ENCODE results near the gene TLR3. TPM values are rescaled to one million over a fixed set of nuclear protein-coding genes. Genes with fewer than 3 reads are reported as not detected.
A peak's percentile ranks its signal among the peaks of the same experiment; 100 is the strongest.
"Not testable (repeated sequence)": the region's sequence is repeated elsewhere in the genome, so short reads cannot be mapped to it uniquely, and the experiment has no call there.

The TLR3 gene
- total RNA-seq, 1 experiment from 2014 or later: 9.7 TPM

GRCh38 chr4:186036976-186037581 lies 31.9 kb upstream of the TLR3 start:
- H4K20me1 ChIP-seq (ENCODE audit: insufficient read depth, low read depth, low read length): no peaks in the 10 kb centered on the region
- H3K27ac ChIP-seq (ENCODE audit: low read length): no peak overlapping the region
- H3K9me3 ChIP-seq (ENCODE audit: low read length): no peaks in the 10 kb centered on the region
- DNase-seq: no peak
- no peaks in the 10 kb centered on the region for H3K79me2 ChIP-seq (ENCODE audit: low read length)
- H3K36me3 ChIP-seq (ENCODE audit: insufficient read depth, low read length): no peaks in the 10 kb centered on the region
- no peak overlapping the region for H3K4me2 ChIP-seq (ENCODE audit: low read depth, low read length, poor library complexity, severe bottlenecking)
- no peaks in the 10 kb centered on the region; the same call in 1 of the 2 replicates for H3K4me1 ChIP-seq (ENCODE audit: low read length)
- no peak overlapping the region for H3K4me3 ChIP-seq (ENCODE audit: low read length)
- H3K9ac ChIP-seq (ENCODE audit: low read length): no peak overlapping the region
- no peak overlapping the region for H2AFZ ChIP-seq (ENCODE audit: low read length)
- no peaks in the 10 kb centered on the region for H3K27me3 ChIP-seq (ENCODE audit: low read length)
- no peaks in the 10 kb centered on the region for H3K9me2 ChIP-seq (replicated peaks; ENCODE audit: insufficient read depth, low read length)

GRCh38 chr4:186037692-186038658 lies 31.0 kb upstream of the TLR3 start:
- no peaks in the 10 kb centered on the region; the same call in 1 of the 2 replicates for H3K4me1 ChIP-seq (ENCODE audit: low read length)
- no peaks in the 10 kb centered on the region for H3K79me2 ChIP-seq (ENCODE audit: low read length)
- no peaks in the 10 kb centered on the region for H4K20me1 ChIP-seq (ENCODE audit: insufficient read depth, low read depth, low read length)
- H3K4me3 ChIP-seq (ENCODE audit: low read length): no peak overlapping the region
- no peak overlapping the region for H3K9ac ChIP-seq (ENCODE audit: low read length)
- H3K36me3 ChIP-seq (ENCODE audit: insufficient read depth, low read length): no peaks in the 10 kb centered on the region
- DNase-seq: peak; percentile 83
- H3K27ac ChIP-seq (ENCODE audit: low read length): no peak overlapping the region
- no peaks in the 10 kb centered on the region for H3K9me2 ChIP-seq (replicated peaks; ENCODE audit: insufficient read depth, low read length)
- H3K9me3 ChIP-seq (ENCODE audit: low read length): no peaks in the 10 kb centered on the region
- no peak overlapping the region for H2AFZ ChIP-seq (ENCODE audit: low read length)
- H3K4me2 ChIP-seq (ENCODE audit: low read depth, low read length, poor library complexity, severe bottlenecking): no peak overlapping the region
- no peaks in the 10 kb centered on the region for H3K27me3 ChIP-seq (ENCODE audit: low read length)

- Histone ChIP-seq H3K4me1 (ENCODE audit: low read length) (no peaks in the 10 kb centered on the region; the same call in 1 of the 2 replicates), H3K27ac (ENCODE audit: low read length) (no peak overlapping the region), H3K9me3 (ENCODE audit: low read length) (no peaks in the 10 kb centered on the region), H3K36me3 (ENCODE audit: insufficient read depth, low read length) (no peaks in the 10 kb centered on the region), H3K4me3 (ENCODE audit: low read length) (no peak overlapping the region), H3K79me2 (ENCODE audit: low read length) (no peaks in the 10 kb centered on the region), H3K27me3 (ENCODE audit: low read length) (no peaks in the 10 kb centered on the region), H4K20me1 (ENCODE audit: insufficient read depth, low read depth, low read length) (no peaks in the 10 kb centered on the region), H3K9me2 (replicated peaks; ENCODE audit: insufficient read depth, low read length) (no peaks in the 10 kb centered on the region), H3K9ac (ENCODE audit: low read length) (no peak overlapping the region), H3K4me2 (ENCODE audit: low read depth, low read length, poor library complexity, severe bottlenecking) (no peak overlapping the region), H2AFZ (ENCODE audit: low read length) (no peak overlapping the region)
- no peak for DNase-seq
These were observed 29.3 kb upstream of the TLR3 start for GRCh38 chr4:186039697-186040096.

GRCh38 chr4:186040316-186040715 lies 28.6 kb upstream of the TLR3 start:
- Histone ChIP-seq H3K9ac (ENCODE audit: low read length) (no peak overlapping the region), H3K4me3 (ENCODE audit: low read length) (no peak overlapping the region), H3K4me1 (ENCODE audit: low read length) (no peaks in the 10 kb centered on the region; the same call in 1 of the 2 replicates), H3K27ac (ENCODE audit: low read length) (no peak overlapping the region), H4K20me1 (ENCODE audit: insufficient read depth, low read depth, low read length) (no peaks in the 10 kb centered on the region), H2AFZ (ENCODE audit: low read length) (no peak overlapping the region), H3K4me2 (ENCODE audit: low read depth, low read length, poor library complexity, severe bottlenecking) (no peak overlapping the region), H3K9me3 (ENCODE audit: low read length) (no peaks in the 10 kb centered on the region), H3K79me2 (ENCODE audit: low read length) (no peaks in the 10 kb centered on the region), H3K36me3 (ENCODE audit: insufficient read depth, low read length) (no peaks in the 10 kb centered on the region), H3K9me2 (replicated peaks; ENCODE audit: insufficient read depth, low read length) (no peaks in the 10 kb centered on the region), H3K27me3 (ENCODE audit: low read length) (no peaks in the 10 kb centered on the region)
- no peak for DNase-seq

- H4K20me1 ChIP-seq (ENCODE audit: insufficient read depth, low read depth, low read length); H3K4me3 ChIP-seq (ENCODE audit: low read length); H3K9me3 ChIP-seq (ENCODE audit: low read length); H3K4me2 ChIP-seq (ENCODE audit: low read depth, low read length, poor library complexity, severe bottlenecking); H3K36me3 ChIP-seq (ENCODE audit: insufficient read depth, low read length); H3K27ac ChIP-seq (ENCODE audit: low read length); H3K9me2 ChIP-seq (replicated peaks; ENCODE audit: insufficient read depth, low read length); H2AFZ ChIP-seq (ENCODE audit: low read length); DNase-seq; H3K9ac ChIP-seq (ENCODE audit: low read length); H3K79me2 ChIP-seq (ENCODE audit: low read length); H3K27me3 ChIP-seq (ENCODE audit: low read length): not testable (repeated sequence)
- peaks cover 22% of the 10 kb centered on the region for H3K4me1 ChIP-seq (ENCODE audit: low read length)
These were observed 21.5 kb upstream of the TLR3 start for GRCh38 chr4:186047501-186047900.

GRCh38 chr4:186050135-186050534 lies 18.8 kb upstream of the TLR3 start:
- not testable (repeated sequence) for H4K20me1 ChIP-seq (ENCODE audit: insufficient read depth, low read depth, low read length); H3K9me3 ChIP-seq (ENCODE audit: low read length)

GRCh38 chr4:186051096-186051495 lies 17.9 kb upstream of the TLR3 start:
- Histone ChIP-seq H3K79me2 (ENCODE audit: low read length) (no peaks in the 10 kb centered on the region), H3K4me1 (ENCODE audit: low read length) (peaks cover 22% of the 10 kb centered on the region), H2AFZ (ENCODE audit: low read length) (no peak overlapping the region), H3K9me3 (ENCODE audit: low read length) (no peaks in the 10 kb centered on the region), H3K27ac (ENCODE audit: low read length) (no peak overlapping the region), H3K9ac (ENCODE audit: low read length) (no peak overlapping the region), H4K20me1 (ENCODE audit: insufficient read depth, low read depth, low read length) (no peaks in the 10 kb centered on the region), H3K9me2 (replicated peaks; ENCODE audit: insufficient read depth, low read length) (no peaks in the 10 kb centered on the region), H3K4me3 (ENCODE audit: low read length) (no peak overlapping the region), H3K27me3 (ENCODE audit: low read length) (no peaks in the 10 kb centered on the region), H3K4me2 (ENCODE audit: low read depth, low read length, poor library complexity, severe bottlenecking) (peak overlapping the region; percentile 35), H3K36me3 (ENCODE audit: insufficient read depth, low read length) (no peaks in the 10 kb centered on the region)
- DNase-seq: no peak

More at GRCh38 chr4:186050135-186050534, 18.8 kb upstream of the TLR3 start:
- H3K36me3 ChIP-seq (ENCODE audit: insufficient read depth, low read length); H2AFZ ChIP-seq (ENCODE audit: low read length); H3K79me2 ChIP-seq (ENCODE audit: low read length); DNase-seq; H3K9ac ChIP-seq (ENCODE audit: low read length); H3K27me3 ChIP-seq (ENCODE audit: low read length); H3K27ac ChIP-seq (ENCODE audit: low read length); H3K4me3 ChIP-seq (ENCODE audit: low read length); H3K9me2 ChIP-seq (replicated peaks; ENCODE audit: insufficient read depth, low read length); H3K4me2 ChIP-seq (ENCODE audit: low read depth, low read length, poor library complexity, severe bottlenecking): not testable (repeated sequence)
- H3K4me1 ChIP-seq (ENCODE audit: low read length): peaks cover 22% of the 10 kb centered on the region

- Histone ChIP-seq H3K27me3 (ENCODE audit: low read length) (no peaks in the 10 kb centered on the region), H3K4me3 (ENCODE audit: low read length) (peak overlapping the region; percentile 66), H3K4me2 (ENCODE audit: low read depth, low read length, poor library complexity, severe bottlenecking) (peak overlapping the region; percentile 77), H3K36me3 (ENCODE audit: insufficient read depth, low read length) (no peaks in the 10 kb centered on the region), H2AFZ (ENCODE audit: low read length) (no peak overlapping the region; the same call in 1 of the 2 replicates), H3K9me3 (ENCODE audit: low read length) (no peaks in the 10 kb centered on the region), H3K9ac (ENCODE audit: low read length) (peak overlapping the region; percentile 58), H4K20me1 (ENCODE audit: insufficient read depth, low read depth, low read length) (no peaks in the 10 kb centered on the region), H3K79me2 (ENCODE audit: low read length) (0 out of 2 replicates have a peak, but pooled peaks cover 2% of the 10 kb centered on the region), H3K27ac (ENCODE audit: low read length) (peak overlapping the region; percentile 57), H3K9me2 (replicated peaks; ENCODE audit: insufficient read depth, low read length) (no peaks in the 10 kb centered on the region), H3K4me1 (ENCODE audit: low read length) (peaks cover 40% of the 10 kb centered on the region)
- DNase-seq: peak; percentile 79
These were observed 10.5 kb upstream of the TLR3 start for GRCh38 chr4:186058253-186058979.
